K562 (cell line): ENCODE results near the gene NGDN. TPM values are rescaled to one million over a fixed set of nuclear protein-coding genes. Genes with fewer than 3 reads are reported as not detected.

Experiments used
- ATAC-seq: fragments of 200-7000 bp; cut with Tn5 transposase; 3 replicates; pipeline ENCODE4 v1.9.1; 2020; ENCODE audit warnings: moderate library complexity
- BruUV-seq: library from RNA; stranded (reverse); fragments of 400-500 nt; replicated peaks from 2 replicates; lab custom pipeline; 2021; lab: Mats Ljungman, UMichigan
- CTCF ChIA-PET: fragments of 300-600 bp; formaldehyde crosslinking; extraction: SDS; loops from one replicate; lab custom pipeline; 2021; ENCODE audit warnings: low intra/inter-chr PET ratio; lab: Yijun Ruan, JAX
- POLR2A ChIA-PET: fragments of 300-600, 350-650 bp; sonication (Branson Sonifier 250); formaldehyde crosslinking; extraction: SDS; loops from one replicate; lab custom pipeline; 2021; ENCODE audit warnings: antibody characterized with exemption, inconsistent platforms; lab: Yijun Ruan, JAX
- DNase-seq, 4 experiments: peaks; one replicate each; pipeline versions ENCODE4 v3.0.0 to v3.0.0-alpha.2; 2011 to 2018; ENCODE audit warnings: low spot score in 3 of 4, mixed read lengths in 3 of 4; ENCODE audit errors: extremely low read depth in 1 of 4
- FAIRE-seq: peaks from 2 replicates; lab custom pipeline; 2011; peaks lifted over from hg19 to GRCh38; lab: Jason Lieb, UNC
- H2AFZ ChIP-seq: 2 replicates; pipeline ENCODE4 v1.6.0; 2011; ENCODE audit warnings: low read depth, low read length, control low read depth, inconsistent platforms
- H3K27ac ChIP-seq: fragments of 200-600 bp; 3 replicates; pipeline ENCODE4 v1.8.0; 2011; ENCODE audit warnings: low read depth, mild to moderate bottlenecking, control low read depth, inconsistent platforms, low read length, moderate library complexity, mixed read lengths; ENCODE audit errors: extremely low read depth
- H3K27me3 ChIP-seq, 2 experiments: fragments of 300-600 bp in 1 of 2; 2 replicates in 1 of 2; 3 replicates in 1 of 2; pipeline versions ENCODE4 v1.6.0 to v1.8.0; 2011; ENCODE audit warnings: inconsistent platforms in 2 of 2, low read length in 2 of 2, mild to moderate bottlenecking in 1 of 2, mixed read lengths in 1 of 2, moderate library complexity in 1 of 2; ENCODE audit not compliant: control insufficient read depth in 2 of 2, insufficient read depth in 2 of 2
- H3K36me3 ChIP-seq: fragments of 300-600 bp; 3 replicates; pipeline ENCODE4 v1.8.0; 2011; ENCODE audit warnings: mild to moderate bottlenecking, low read length, inconsistent platforms; ENCODE audit not compliant: control insufficient read depth, insufficient read depth
- H3K4me1 ChIP-seq, 2 experiments: fragments of 200-600 bp in 1 of 2; replicated peaks in 1 of 2; 2 replicates in 1 of 2; 3 replicates in 1 of 2; pipeline versions ENCODE4 v1.5.1 to v1.8.0; 2011; ENCODE audit warnings: inconsistent platforms in 2 of 2, low read length in 2 of 2, mild to moderate bottlenecking in 1 of 2, mixed read lengths in 1 of 2, moderate library complexity in 1 of 2; ENCODE audit not compliant: control insufficient read depth in 2 of 2, insufficient read depth in 2 of 2
- H3K4me2 ChIP-seq: 2 replicates; pipeline ENCODE4 v1.6.1; 2011; ENCODE audit warnings: low read length, control low read depth, inconsistent platforms, mixed read lengths; ENCODE audit not compliant: insufficient read depth
- H3K4me3 ChIP-seq: fragments of 200-600 bp; sonication (generic), shearing (Covaris generic); 2 replicates; pipeline ENCODE4 v1.5.1; 2016; ENCODE audit warnings: control low read depth, inconsistent platforms
- H3K79me2 ChIP-seq: fragments of 200-600 bp; 3 replicates; pipeline ENCODE4 v1.8.0; 2011; ENCODE audit warnings: low read length, inconsistent platforms; ENCODE audit not compliant: control insufficient read depth, insufficient read depth
- H3K9ac ChIP-seq, 2 experiments: 2 replicates each; pipeline versions ENCODE4 v1.6.0 to v1.6.1; 2011; ENCODE audit warnings: low read depth in 2 of 2, low read length in 2 of 2, control low read depth in 1 of 2, inconsistent platforms in 1 of 2, mild to moderate bottlenecking in 1 of 2, mixed read lengths in 1 of 2; ENCODE audit not compliant: insufficient read depth in 1 of 2
- H3K9me1 ChIP-seq: one replicate; pipeline ENCODE4 v1.6.0; 2011; ENCODE audit warnings: inconsistent platforms, mild to moderate bottlenecking, low read length, moderate library complexity; ENCODE audit not compliant: control insufficient read depth, insufficient read depth
- H3K9me3 ChIP-seq: replicated peaks from 2 replicates; pipeline ENCODE4 v1.5.1; 2011; ENCODE audit warnings: low read depth, low read length, inconsistent platforms; ENCODE audit not compliant: control insufficient read depth, insufficient read depth
- H4K20me1 ChIP-seq: replicated peaks from 2 replicates; pipeline ENCODE4 v1.6.1; 2011; ENCODE audit warnings: low read length, inconsistent platforms, mixed read lengths; ENCODE audit not compliant: control insufficient read depth, insufficient read depth
- ETS1 ChIP-seq: conservative IDR thresholded peaks from 2 replicates; pipeline ENCODE4 v1.6.1; 2011; ENCODE audit warnings: low read depth, mild to moderate bottlenecking, low read length; ENCODE audit not compliant: control insufficient read depth
- EZH2 ChIP-seq: IDR thresholded peaks from 2 replicates; pipeline ENCODE4 v1.6.1; 2012; ENCODE audit warnings: low read depth, mild to moderate bottlenecking, inconsistent platforms, low read length, borderline replicate concordance
- FOXJ2 ChIP-seq: fragments of 200-800 bp; sonication (Bioruptor generic); IDR thresholded peaks from 2 replicates; pipeline ENCODE4 v1.6.1; 2016; ENCODE audit warnings: missing genetic modification characterization, missing compliant biosample characterization
- HDAC2 ChIP-seq: fragments of 450-650 bp; IDR thresholded peaks from 2 replicates; pipeline ENCODE4 v1.6.1; 2016; ENCODE audit warnings: mild to moderate bottlenecking
- USF2 ChIP-seq: sonication (generic); formaldehyde crosslinking; IDR thresholded peaks from 2 replicates; pipeline ENCODE4 v1.5.0; 2020; ENCODE audit warnings: missing genetic modification reagents
- ZFP30 ChIP-seq: fragments of 250-450 bp; sonication (Bioruptor Pico); IDR thresholded peaks from 2 replicates; pipeline ENCODE4 v1.8.0; 2022; ENCODE audit warnings: moderate library complexity, mild to moderate bottlenecking, inconsistent platforms, borderline replicate concordance
- ZNF217 ChIP-seq: sonication (generic); formaldehyde crosslinking; IDR thresholded peaks from 2 replicates; pipeline ENCODE4 v1.8.0; 2022; ENCODE audit warnings: mild to moderate bottlenecking, missing genetic modification reagents
- ZNF232 ChIP-seq: sonication (generic); formaldehyde crosslinking; IDR thresholded peaks from 2 replicates; pipeline ENCODE4 v1.8.0; 2022; ENCODE audit warnings: mild to moderate bottlenecking, missing genetic modification reagents
- ZNF3 ChIP-seq: fragments of 250-450 bp; sonication (Bioruptor Pico); IDR thresholded peaks from 2 replicates; pipeline ENCODE4 v1.5.0; 2021; ENCODE audit warnings: mild to moderate bottlenecking, moderate library complexity
- ZNF586 ChIP-seq: fragments of 450-650 bp; formaldehyde crosslinking; conservative IDR thresholded peaks from 2 replicates; pipeline ENCODE4 v1.4.0; 2020; ENCODE audit warnings: mild to moderate bottlenecking, moderate library complexity
- in situ Hi-C: fragments of 300-500 bp; cut with MboI; formaldehyde crosslinking; loops from 4 replicates; pipeline ENCODE4 v1.15.0; 2018; ENCODE audit warnings: inconsistent platforms, mixed read lengths
- intact Hi-C: fragments of 100-400 bp; cut with micrococcal nuclease; formaldehyde crosslinking; loops from 2 replicates; pipeline ENCODE4 v1.14.2; 2022
- polyA plus RNA-seq, 8 experiments: library from polyadenylated mRNA; depleted of rRNA in 4 of 8; stranded (reverse) in 5 of 8; unstranded in 3 of 8; fragments of >200 nt; fragmentation: Nextera tagmentation in 2 of 8; fragmentation: Illumina TruSeq in 1 of 8; extraction: Ambion mirVana in 2 of 8; extraction: Trizol in 1 of 8; gene quantifications; 2 replicates each; pipeline versions ENCODE4 v1.2.1 to v1.2.3, GENCODE V29; 2011 to 2014; ENCODE audit warnings: inconsistent platforms in 1 of 8, missing spikeins in 1 of 8
- total RNA-seq, 7 experiments: library from RNA; depleted of rRNA in 6 of 7; stranded (reverse); fragments of >200 nt in 6 of 7; fragmentation: Illumina TruSeq in 2 of 7; extraction: Trizol in 2 of 7; gene quantifications; 2 replicates each; pipeline versions ENCODE4 v1.2.1 to v1.2.3, GENCODE V29; 2011 to 2021; ENCODE audit warnings: low replicate concordance in 1 of 7
- TF ChIP-seq, protein P1 (sequence below): sonication (generic); formaldehyde crosslinking; IDR thresholded peaks from 2 replicates; pipeline ENCODE4 v1.8.0; 2023; ENCODE audit warnings: missing genetic modification reagents, mild to moderate bottlenecking, borderline replicate concordance

The NGDN gene
- total and polyA plus RNA-seq, 9 of the 15 experiments (the other 6 are each of a cell fraction or from before 2014, with no cell fraction given), result 42.9 to 195 (median 74.9) TPM

- Histone ChIP-seq H3K4me1 (no peaks in the 10 kb centered on the region; a peak in 1 of 5 replicates), H3K4me3 (no peak overlapping the region), H3K36me3 (no peaks in the 10 kb centered on the region), H3K9me3 (no peaks in the 10 kb centered on the region), H3K9ac (no peak overlapping the region), H4K20me1 (no peaks in the 10 kb centered on the region), H3K27me3 (peaks cover 19 to 59% of the 10 kb centered on the region in 2 experiments; a peak in 4 of 5 replicates), H3K79me2 (no peaks in the 10 kb centered on the region), H3K4me2 (no peak overlapping the region), H2AFZ (no peak overlapping the region), H3K27ac (no peak overlapping the region), H3K9me1 (no peaks in the 10 kb centered on the region)
- ATAC-seq, result no peak
- ChIA-PET POLR2A (no interaction called here), CTCF (no interaction called here)
- in situ Hi-C loops, result no loop called here
- BruUV-seq, result no TSS peak
- intact Hi-C loops, result no loop called here
- no peak for DNase-seq
- no peak for FAIRE-seq
- TF ChIP-seq FOXJ2 (tag), result no peak
- TF ChIP-seq ZFP30 (CRISPR knock-in tag), result no peak
- TF ChIP-seq EZH2, result no peak
- TF ChIP-seq ETS1, result no peak
- TF ChIP-seq ZNF232 (CRISPR knock-in tag), result no peak
- TF ChIP-seq, protein P1, sequence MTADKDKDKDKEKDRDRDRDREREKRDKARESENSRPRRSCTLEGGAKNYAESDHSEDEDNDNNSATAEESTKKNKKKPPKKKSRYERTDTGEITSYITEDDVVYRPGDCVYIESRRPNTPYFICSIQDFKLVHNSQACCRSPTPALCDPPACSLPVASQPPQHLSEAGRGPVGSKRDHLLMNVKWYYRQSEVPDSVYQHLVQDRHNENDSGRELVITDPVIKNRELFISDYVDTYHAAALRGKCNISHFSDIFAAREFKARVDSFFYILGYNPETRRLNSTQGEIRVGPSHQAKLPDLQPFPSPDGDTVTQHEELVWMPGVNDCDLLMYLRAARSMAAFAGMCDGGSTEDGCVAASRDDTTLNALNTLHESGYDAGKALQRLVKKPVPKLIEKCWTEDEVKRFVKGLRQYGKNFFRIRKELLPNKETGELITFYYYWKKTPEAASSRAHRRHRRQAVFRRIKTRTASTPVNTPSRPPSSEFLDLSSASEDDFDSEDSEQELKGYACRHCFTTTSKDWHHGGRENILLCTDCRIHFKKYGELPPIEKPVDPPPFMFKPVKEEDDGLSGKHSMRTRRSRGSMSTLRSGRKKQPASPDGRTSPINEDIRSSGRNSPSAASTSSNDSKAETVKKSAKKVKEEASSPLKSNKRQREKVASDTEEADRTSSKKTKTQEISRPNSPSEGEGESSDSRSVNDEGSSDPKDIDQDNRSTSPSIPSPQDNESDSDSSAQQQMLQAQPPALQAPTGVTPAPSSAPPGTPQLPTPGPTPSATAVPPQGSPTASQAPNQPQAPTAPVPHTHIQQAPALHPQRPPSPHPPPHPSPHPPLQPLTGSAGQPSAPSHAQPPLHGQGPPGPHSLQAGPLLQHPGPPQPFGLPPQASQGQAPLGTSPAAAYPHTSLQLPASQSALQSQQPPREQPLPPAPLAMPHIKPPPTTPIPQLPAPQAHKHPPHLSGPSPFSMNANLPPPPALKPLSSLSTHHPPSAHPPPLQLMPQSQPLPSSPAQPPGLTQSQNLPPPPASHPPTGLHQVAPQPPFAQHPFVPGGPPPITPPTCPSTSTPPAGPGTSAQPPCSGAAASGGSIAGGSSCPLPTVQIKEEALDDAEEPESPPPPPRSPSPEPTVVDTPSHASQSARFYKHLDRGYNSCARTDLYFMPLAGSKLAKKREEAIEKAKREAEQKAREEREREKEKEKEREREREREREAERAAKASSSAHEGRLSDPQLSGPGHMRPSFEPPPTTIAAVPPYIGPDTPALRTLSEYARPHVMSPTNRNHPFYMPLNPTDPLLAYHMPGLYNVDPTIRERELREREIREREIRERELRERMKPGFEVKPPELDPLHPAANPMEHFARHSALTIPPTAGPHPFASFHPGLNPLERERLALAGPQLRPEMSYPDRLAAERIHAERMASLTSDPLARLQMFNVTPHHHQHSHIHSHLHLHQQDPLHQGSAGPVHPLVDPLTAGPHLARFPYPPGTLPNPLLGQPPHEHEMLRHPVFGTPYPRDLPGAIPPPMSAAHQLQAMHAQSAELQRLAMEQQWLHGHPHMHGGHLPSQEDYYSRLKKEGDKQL (CRISPR knock-in tag), result no peak
- TF ChIP-seq HDAC2, result no peak
- TF ChIP-seq ZNF3, result no peak
- TF ChIP-seq ZNF586 (CRISPR knock-in tag), result no peak
- no peak for TF ChIP-seq ZNF217 (CRISPR knock-in tag)
- TF ChIP-seq USF2 (CRISPR knock-in tag), result no peak
Observed at GRCh38 chr14:23421594-23421993, 47.9 kb upstream of the NGDN start.
